HL-60 (cell line): Measurements from ENCODE around the gene FGGY.

Source experiments
- DNase-seq, 2 experiments: peaks; one replicate each; pipeline ENCODE4 v3.0.0-alpha.2; 2010 to 2020; ENCODE audit warnings: low read depth in 1 of 2, low spot score in 1 of 2
- H3K27ac ChIP-seq: fragments of 250-450 bp; sonication (Bioruptor Pico); replicated peaks from 2 replicates; pipeline ENCODE4 v1.5.1; 2020; ENCODE audit warnings: mild to moderate bottlenecking, moderate library complexity
- H3K27me3 ChIP-seq: fragments of 250-450 bp; sonication (Bioruptor Pico); 2 replicates; pipeline ENCODE4 v1.5.1; 2021; ENCODE audit warnings: mild to moderate bottlenecking, moderate library complexity; ENCODE audit not compliant: insufficient read depth, poor library complexity, severe bottlenecking
- H3K4me3 ChIP-seq: replicated peaks from 2 replicates; pipeline ENCODE4 v1.5.1; 2011; ENCODE audit warnings: mild to moderate bottlenecking, control low read depth, low read length; ENCODE audit not compliant: insufficient read depth
- GABPA ChIP-seq: IDR thresholded peaks from 2 replicates; pipeline ENCODE4 v1.6.1; 2012; ENCODE audit warnings: low read depth
- POLR2AphosphoS5 ChIP-seq: IDR thresholded peaks from 2 replicates; pipeline ENCODE4 v1.6.1; 2012; ENCODE audit warnings: low read depth
- SPI1 ChIP-seq: IDR thresholded peaks from 2 replicates; pipeline ENCODE4 v1.6.1; 2012; ENCODE audit warnings: low read depth, mild to moderate bottlenecking, borderline replicate concordance
- TF ChIP-seq, protein P1 (sequence below): IDR thresholded peaks from 2 replicates; pipeline ENCODE4 v1.6.1; 2012; ENCODE audit warnings: low read depth; ENCODE audit not compliant: insufficient replicate concordance
- TF ChIP-seq, protein P2 (sequence below): IDR thresholded peaks from one replicate; pipeline ENCODE4 v1.5.1; 2011; ENCODE audit warnings: low read length, control low read depth, inconsistent platforms; ENCODE audit not compliant: insufficient read depth

Gene FGGY

DNA sequence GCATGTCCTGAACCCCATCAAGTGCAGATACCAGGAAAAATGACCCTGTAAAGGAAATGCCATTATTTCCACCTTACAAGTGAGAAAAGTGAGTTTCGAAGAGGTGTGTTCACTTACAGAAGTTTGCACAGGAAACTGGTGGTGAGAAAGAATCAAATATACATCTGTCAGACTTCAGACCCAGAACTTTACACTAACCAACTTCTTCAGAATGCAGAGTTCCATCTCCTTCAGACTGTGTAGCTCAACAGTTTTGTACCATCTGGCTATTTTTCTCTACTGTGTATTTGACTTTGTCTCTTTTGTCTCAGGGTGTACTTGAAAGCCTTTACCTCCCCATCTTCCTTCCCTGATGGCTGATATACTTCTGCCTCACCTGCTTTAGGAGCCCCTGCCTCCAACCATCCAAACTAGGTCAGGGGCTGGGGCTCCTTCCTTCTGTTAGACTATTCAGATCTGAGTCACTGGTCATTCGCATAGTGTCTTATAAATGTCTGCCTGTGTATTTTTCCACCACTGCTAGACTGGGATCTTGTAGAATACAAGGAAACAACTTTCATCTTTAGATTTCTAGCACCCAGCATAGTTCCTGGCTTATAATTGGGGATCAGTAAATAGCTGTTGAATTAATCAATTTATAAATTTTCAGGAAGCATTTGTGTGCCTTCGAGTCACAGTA lies 247.9 kb downstream of the FGGY start:
- no peak for TF ChIP-seq SPI1
- TF ChIP-seq GABPA = no peak
- TF ChIP-seq, protein P1, sequence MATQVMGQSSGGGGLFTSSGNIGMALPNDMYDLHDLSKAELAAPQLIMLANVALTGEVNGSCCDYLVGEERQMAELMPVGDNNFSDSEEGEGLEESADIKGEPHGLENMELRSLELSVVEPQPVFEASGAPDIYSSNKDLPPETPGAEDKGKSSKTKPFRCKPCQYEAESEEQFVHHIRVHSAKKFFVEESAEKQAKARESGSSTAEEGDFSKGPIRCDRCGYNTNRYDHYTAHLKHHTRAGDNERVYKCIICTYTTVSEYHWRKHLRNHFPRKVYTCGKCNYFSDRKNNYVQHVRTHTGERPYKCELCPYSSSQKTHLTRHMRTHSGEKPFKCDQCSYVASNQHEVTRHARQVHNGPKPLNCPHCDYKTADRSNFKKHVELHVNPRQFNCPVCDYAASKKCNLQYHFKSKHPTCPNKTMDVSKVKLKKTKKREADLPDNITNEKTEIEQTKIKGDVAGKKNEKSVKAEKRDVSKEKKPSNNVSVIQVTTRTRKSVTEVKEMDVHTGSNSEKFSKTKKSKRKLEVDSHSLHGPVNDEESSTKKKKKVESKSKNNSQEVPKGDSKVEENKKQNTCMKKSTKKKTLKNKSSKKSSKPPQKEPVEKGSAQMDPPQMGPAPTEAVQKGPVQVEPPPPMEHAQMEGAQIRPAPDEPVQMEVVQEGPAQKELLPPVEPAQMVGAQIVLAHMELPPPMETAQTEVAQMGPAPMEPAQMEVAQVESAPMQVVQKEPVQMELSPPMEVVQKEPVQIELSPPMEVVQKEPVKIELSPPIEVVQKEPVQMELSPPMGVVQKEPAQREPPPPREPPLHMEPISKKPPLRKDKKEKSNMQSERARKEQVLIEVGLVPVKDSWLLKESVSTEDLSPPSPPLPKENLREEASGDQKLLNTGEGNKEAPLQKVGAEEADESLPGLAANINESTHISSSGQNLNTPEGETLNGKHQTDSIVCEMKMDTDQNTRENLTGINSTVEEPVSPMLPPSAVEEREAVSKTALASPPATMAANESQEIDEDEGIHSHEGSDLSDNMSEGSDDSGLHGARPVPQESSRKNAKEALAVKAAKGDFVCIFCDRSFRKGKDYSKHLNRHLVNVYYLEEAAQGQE = no peak
- TF ChIP-seq, protein P2, sequence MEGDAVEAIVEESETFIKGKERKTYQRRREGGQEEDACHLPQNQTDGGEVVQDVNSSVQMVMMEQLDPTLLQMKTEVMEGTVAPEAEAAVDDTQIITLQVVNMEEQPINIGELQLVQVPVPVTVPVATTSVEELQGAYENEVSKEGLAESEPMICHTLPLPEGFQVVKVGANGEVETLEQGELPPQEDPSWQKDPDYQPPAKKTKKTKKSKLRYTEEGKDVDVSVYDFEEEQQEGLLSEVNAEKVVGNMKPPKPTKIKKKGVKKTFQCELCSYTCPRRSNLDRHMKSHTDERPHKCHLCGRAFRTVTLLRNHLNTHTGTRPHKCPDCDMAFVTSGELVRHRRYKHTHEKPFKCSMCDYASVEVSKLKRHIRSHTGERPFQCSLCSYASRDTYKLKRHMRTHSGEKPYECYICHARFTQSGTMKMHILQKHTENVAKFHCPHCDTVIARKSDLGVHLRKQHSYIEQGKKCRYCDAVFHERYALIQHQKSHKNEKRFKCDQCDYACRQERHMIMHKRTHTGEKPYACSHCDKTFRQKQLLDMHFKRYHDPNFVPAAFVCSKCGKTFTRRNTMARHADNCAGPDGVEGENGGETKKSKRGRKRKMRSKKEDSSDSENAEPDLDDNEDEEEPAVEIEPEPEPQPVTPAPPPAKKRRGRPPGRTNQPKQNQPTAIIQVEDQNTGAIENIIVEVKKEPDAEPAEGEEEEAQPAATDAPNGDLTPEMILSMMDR = no peak
- no peak for TF ChIP-seq POLR2AphosphoS5
- no peak overlapping the region for H3K27ac ChIP-seq
- no peak overlapping the region for H3K4me3 ChIP-seq
- H3K27me3 ChIP-seq = no peaks in the 10 kb centered on the region
- DNase-seq = no peak

- Histone ChIP-seq H3K4me3 (no peak overlapping the region), H3K27ac (no peak overlapping the region), H3K27me3 (no peaks in the 10 kb centered on the region)
- no peak for DNase-seq
- TF ChIP-seq, protein P1 = no peak
- TF ChIP-seq SPI1 (no peak), POLR2AphosphoS5 (no peak), GABPA (no peak)
- TF ChIP-seq, protein P2 = no peak
Measured at GRCh38 chr1:59545830-59546229, 248.9 kb downstream of the FGGY start.

GRCh38 chr1:59549066-59549837 lies 252.4 kb downstream of the FGGY start:
- TF ChIP-seq SPI1 (no peak), GABPA (no peak), POLR2AphosphoS5 (no peak)
- TF ChIP-seq, protein P1 = no peak
- TF ChIP-seq, protein P2 = no peak
- DNase-seq = no peak
- Histone ChIP-seq H3K27ac (peak overlapping the region; percentile 66), H3K4me3 (no peak overlapping the region), H3K27me3 (no peaks in the 10 kb centered on the region)
